Adipose tissue (tissue), 3 donors: ENCODE measurements around the gene INSIG2. TPM values are rescaled to one million over a fixed set of nuclear protein-coding genes. Genes with fewer than 3 reads are reported as not detected.

Experiments
- H3K27ac ChIP-seq: one replicate; pipeline ENCODE4 v1.5.1; 2013; ENCODE audit warnings: low read depth, low read length
- WGBS, 3 donors: extraction: QIAGEN DNeasy Blood & Tissue Kit; methylation state at CpG; one replicate each; pipeline ENCODE4 v1.1.7; 2013; 5-methylcytosine and 5-hydroxymethylcytosine counted together
- polyA plus RNA-seq, 3 donors: library from polyadenylated mRNA; stranded (reverse); fragments of 200-250 nt; gene quantifications; one replicate each; pipeline ENCODE4 v1.2.3, GENCODE V29; 2013
- donor health status: healthy with polysubstance abuse.
- donor health status: Bipolar disorder and iron deficiency.
- donor health status: healthy.

Gene INSIG2
- polyA plus RNA-seq, 3 donors: 7.2 to 7.9 (median 7.6) TPM

GRCh38 chr2:118150294-118150693 lies 62.0 kb downstream of the INSIG2 start:
- no peak overlapping the region for H3K27ac ChIP-seq

GRCh38 chr2:118151831-118152230 lies 63.6 kb downstream of the INSIG2 start:
- no peak overlapping the region for H3K27ac ChIP-seq
- 89 to 95% (median 93%) methylated on average over 1 of the region's 1 CpG for WGBS, 3 donors

GRCh38 chr2:118153433-118153832 lies 65.2 kb downstream of the INSIG2 start:
- WGBS, 3 donors: 52 to 65% (median 56%) methylated on average over 4 of the region's 4 CpGs
- no peak overlapping the region for H3K27ac ChIP-seq

GRCh38 chr2:118154176-118154575 lies 65.9 kb downstream of the INSIG2 start:
- no peak overlapping the region for H3K27ac ChIP-seq
- WGBS, 3 donors: 86 to 91% (median 91%) methylated on average over 2 of the region's 2 CpGs

Other genes starting within 250 kb of the INSIG2 start
- gene CCDC93, start 74.4 kb upstream of the INSIG2 start, polyA plus RNA-seq: 1 to 10 TPM; 6.7 to 7.4 (median 7.1) TPM